GM19438 (cell line): Measurements from ENCODE around the gene S100A4.
"Not testable (repeated sequence)": the region's sequence is repeated elsewhere in the genome, so short reads cannot be mapped to it uniquely, and the experiment has no call there.

Experiments used
- ATAC-seq: cut with Tn5 transposase; IDR thresholded peaks from one replicate; pipeline ENCODE4 v1.9.1; 2021; ENCODE audit warnings: low read depth; ENCODE audit not compliant: unreplicated experiment

Gene S100A4

GRCh38 chr1:153535242-153536011 is 10.2 kb downstream of the S100A4 start, which contains the start of gene S100A6:
S100A6 (minus strand) TSS chr1:153535991; CDS start chr1:153535339, 652 bp downstream.
- ATAC-seq: no peak

DNA sequence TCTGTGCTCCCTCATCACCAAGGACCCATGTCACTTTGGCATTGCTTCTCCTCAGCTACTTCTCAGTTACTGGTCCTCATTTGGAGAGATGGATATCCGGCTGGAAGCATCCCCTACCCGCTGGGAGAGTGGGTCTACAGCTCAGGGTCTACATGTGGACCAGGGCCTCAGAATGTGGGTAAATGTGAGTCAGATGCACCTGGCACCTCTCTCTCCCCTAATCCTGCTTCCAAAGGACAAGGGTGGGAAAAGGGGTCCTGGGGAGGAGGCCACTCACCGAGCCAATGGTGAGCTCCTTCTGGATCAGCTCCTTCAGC is 10.7 kb downstream of the S100A4 start:
- no peak for ATAC-seq

DNA sequence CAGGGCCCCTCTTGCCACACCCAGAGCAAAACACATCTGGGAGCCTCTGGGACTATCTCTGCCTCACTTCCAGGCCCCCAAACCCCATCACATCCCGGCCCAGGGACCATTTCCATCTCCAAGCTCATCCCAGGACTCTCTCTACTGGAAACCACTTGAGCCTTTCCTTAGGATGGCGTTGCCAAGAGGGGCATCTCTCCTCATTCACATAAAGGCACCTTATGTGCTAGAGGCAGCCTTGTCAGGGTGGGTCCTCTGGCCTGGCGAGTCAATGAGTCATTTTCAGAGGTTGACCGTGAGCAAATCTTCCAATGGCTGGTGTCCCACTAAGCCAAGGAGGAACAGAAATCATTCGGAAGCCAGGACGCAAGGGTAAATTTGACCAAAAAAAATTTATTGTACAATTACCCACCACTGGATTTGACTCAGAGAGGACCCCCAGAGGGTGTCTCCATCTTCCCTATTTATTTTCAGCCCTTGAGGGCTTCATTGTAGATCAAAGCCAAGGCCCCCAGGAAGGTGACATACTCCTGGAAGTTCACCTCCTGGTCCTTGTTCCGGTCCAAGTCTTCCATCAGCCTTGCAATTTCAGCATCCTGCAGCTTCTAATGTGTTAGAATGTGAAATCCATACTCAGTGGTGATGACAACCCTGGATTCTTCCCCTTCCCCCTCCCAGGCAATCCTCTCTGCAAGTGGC is 11.2 kb downstream of the S100A4 start:
- ATAC-seq: no peak

GRCh38 chr1:153533689-153534201 is 11.9 kb downstream of the S100A4 start:
- no peak for ATAC-seq

- no peak for ATAC-seq
Observed at GRCh38 chr1:153532769-153533599, 12.6 kb downstream of the S100A4 start.

DNA sequence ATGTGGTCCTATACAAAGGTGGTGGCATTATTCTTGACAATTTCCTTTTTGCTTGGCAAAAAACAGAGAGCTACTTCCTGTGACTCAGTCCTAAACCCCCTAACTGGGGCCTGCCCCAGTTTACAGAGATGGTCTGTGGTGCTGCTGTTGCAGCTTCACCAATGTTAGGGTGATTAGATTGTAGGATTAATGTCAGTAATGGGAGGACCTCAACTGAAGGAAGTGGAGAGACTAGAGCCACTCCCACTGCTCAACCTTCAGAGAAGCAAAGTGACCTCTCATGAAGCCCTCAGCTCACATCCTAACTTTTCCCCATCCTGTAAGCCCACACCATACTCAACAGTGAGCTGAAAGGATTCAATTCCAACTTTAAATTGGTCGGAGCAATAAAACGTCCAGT is 13.4 kb downstream of the S100A4 start:
- no peak for ATAC-seq

- no peak for ATAC-seq
Observed at GRCh38 chr1:153531638-153532037, 14.0 kb downstream of the S100A4 start.

DNA sequence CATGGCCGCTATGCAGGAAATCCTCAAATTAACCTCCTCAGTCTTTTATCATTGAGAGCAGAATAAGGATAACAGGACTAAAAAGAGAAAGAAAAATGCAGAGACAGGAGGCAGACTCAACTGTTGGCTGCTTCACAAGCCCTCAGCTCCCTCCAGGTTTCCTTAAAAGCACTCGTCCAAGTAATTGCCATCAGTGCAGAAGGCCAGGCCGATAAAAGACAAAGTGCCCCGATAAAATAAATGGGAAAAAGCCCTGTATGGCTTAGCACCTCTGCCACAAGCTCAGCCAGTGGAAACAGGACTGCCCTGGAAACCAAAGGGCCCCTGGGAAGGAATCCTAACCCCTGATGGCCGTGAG is 17.9 kb downstream of the S100A4 start:
- ATAC-seq: no peak

GRCh38 chr1:153527023-153527682 is 18.5 kb downstream of the S100A4 start:
- no peak for ATAC-seq

DNA sequence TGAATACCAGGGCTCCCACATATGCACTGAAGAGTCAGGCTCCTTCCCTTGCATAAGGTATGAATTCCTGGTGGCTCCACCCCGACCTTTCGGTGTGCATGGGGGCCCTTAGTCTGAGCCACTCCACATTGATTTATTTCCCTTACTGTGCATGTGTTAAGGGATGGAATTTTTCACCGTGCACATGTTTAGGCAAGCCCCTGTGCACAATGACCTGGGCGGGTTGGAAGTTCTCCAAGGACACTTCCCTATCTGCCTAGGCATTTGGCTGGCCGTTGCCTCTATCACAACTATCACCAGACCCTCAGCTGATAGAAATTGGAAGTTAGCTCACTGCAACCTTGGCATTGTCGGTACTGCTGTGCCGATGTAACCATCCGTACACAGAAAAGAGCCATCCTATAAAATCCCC is 19.5 kb downstream of the S100A4 start:
- no peak for ATAC-seq

- no peak for ATAC-seq
Observed at GRCh38 chr1:153525088-153525728, 20.4 kb downstream of the S100A4 start.

DNA sequence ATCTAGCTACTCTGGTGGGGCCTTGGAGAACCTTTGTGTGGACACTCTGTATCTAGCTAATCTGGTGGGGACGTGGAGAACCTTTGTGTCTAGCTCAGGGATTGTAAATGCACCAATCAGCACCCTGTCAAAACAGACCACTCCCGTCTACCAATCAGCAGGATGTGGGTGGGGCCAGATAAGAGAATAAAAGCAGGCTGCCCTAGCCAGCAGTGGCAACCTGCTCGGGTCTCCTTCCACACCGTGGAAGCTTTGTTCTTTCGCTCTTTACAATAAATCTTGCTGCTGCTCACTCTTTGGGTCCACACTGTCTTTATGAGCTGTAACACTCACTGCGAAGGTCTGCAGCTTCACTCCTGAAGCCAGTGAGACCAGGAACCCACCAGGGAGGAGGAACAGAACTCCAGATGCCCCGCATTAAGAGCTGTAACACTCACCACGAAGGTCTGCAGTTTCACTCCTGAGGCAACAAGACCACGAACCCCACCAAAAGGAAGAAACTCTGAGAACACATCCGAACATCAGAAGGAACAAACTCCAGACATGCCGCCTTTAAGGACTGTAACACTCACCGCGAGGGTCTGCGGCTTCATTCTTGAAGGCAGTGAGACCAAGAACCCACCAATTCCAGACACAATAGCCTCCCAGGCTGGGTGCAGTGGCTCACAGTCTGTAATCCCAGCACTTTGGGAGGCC is 23.1 kb downstream of the S100A4 start:
- ATAC-seq: not testable (repeated sequence)

DNA sequence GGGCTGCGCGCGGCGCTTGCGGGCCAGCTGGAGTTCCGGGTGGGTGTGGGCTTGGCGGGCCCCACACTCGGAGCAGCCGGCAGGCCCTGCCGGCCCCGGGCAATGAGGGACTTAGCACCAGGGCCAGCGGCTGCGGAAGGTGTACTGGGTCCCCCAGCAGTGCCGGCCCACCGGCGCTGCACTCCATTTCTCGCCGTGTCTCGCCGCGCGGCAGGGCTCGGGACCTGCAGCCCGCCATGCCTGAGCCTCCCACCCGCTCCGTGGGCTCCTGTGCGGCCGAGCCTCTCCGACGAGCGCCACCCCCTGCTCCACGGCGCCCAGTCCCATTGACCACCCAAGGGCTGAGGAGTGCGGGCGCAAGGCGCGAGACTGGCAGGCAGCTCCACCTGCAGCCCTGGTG is 23.8 kb downstream of the S100A4 start:
- not testable (repeated sequence) for ATAC-seq

DNA sequence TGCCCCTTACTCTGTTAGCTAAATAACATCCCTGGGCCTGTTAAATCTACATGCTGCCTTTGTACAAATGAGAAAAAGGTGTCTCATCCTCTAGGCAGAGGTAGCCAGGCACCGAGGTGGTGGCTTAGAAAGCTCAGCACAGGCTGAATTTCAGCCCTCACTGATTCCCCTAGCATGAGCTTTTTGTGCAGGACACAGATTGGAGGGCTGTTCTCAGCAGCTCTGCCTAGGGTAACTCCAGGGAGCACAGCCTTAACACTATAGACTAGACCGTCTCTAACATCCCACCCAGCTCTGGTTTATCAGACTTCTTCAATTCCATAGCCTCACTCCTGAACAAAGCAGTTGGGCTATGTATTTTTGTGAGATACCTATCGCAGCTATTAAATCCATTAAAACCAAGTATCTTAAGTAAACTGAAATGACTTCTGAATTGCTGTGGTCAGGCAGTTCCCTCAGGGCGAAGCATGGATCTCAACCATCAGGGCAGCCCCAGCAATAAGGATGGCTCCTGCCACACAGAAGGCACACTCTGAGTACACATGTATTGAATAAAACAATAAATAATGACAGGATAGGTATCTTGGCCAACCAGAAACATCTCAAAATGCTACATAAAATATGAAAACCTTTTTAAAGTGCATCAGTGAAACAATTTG is 24.7 kb downstream of the S100A4 start:
- no peak for ATAC-seq

DNA sequence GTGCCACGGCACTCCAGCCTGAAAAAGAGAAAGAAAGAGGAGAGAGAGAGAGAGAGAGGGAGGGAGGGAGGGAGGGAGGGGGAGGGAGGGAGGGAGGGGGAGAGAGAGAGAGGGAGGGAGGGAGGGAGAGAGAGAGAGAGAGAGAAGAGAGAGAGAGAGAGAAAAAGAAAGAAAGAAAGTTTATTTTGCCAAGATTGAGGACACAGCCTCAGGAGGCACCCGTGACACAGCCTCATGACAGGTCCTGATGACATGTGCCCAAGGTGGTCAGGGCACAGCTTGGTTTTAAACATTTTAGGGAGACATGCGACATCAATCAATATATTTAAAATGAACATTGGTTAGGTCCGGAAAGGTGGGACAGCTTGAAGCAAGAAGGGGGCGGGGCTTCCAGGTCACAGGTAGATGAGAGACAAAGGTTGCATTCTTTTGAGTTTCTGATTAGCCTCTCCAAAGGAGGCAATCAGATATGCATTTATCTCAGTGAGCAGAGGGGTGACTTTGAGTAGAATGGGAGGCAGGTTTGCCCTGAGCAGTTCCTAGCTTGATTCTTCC is 25.4 kb downstream of the S100A4 start:
- not testable (repeated sequence) for ATAC-seq

DNA sequence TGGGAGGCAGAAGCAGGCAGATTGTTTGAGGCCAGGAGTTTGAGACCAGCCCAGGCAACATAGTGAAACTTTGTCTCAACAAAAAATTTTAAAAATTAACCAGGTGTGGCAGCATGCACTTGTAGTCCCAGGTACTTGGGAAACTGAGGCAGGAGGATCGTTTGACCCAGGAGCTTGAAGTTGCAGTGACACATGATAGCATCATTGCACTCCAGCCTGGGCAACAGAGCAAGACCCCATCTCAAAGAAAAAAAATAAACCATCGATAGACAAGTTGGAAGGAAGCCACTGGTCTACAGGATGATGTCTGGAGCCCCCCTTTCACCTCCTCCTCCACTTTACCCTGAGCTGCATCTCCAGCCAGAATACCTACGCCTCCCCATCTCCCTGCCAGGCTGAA is 26.4 kb downstream of the S100A4 start:
- no peak for ATAC-seq

- ATAC-seq: no peak
Observed at GRCh38 chr1:153515504-153516394, 29.9 kb downstream of the S100A4 start.

GRCh38 chr1:153513666-153514065 is 31.9 kb downstream of the S100A4 start:
- no peak for ATAC-seq
